Measurements from ENCODE around the gene SLC7A8.

SLC7A8 gene

GRCh38 chr14:23159532-23159931, 23.9 kb downstream of the SLC7A8 start:
- TF ChIP-seq CTCF (IDR thresholded peaks at IDR 0.05; ENCODE audit: low read length, missing control alignments) = no peak
- no peak overlapping the region for H3K4me3 ChIP-seq (replicated peaks; ENCODE audit: low read depth, low read length)
- DNase-seq (ENCODE audit: low read depth) = no peak

- no peak for DNase-seq (ENCODE audit: low read depth)
- no peak overlapping the region for H3K4me3 ChIP-seq (replicated peaks; ENCODE audit: low read depth, low read length)
- no peak for TF ChIP-seq CTCF (IDR thresholded peaks at IDR 0.05; ENCODE audit: low read length, missing control alignments)
Observed at GRCh38 chr14:23158779-23159178, 24.7 kb downstream of the SLC7A8 start.

GRCh38 chr14:23154964-23155587, 28.4 kb downstream of the SLC7A8 start:
- DNase-seq (ENCODE audit: low read depth) = peak; percentile 97
- peak overlapping the region; percentile 35 for H3K4me3 ChIP-seq (replicated peaks; ENCODE audit: low read depth, low read length)
- no peak for TF ChIP-seq CTCF (IDR thresholded peaks at IDR 0.05; ENCODE audit: low read length, missing control alignments)

GRCh38 chr14:23153851-23154796, 29.3 kb downstream of the SLC7A8 start:
- TF ChIP-seq CTCF (IDR thresholded peaks at IDR 0.05; ENCODE audit: low read length, missing control alignments) = no peak
- peak; percentile 93 for DNase-seq (ENCODE audit: low read depth)
- peak overlapping the region; percentile 35 for H3K4me3 ChIP-seq (replicated peaks; ENCODE audit: low read depth, low read length)

GRCh38 chr14:23151342-23151741, 32.1 kb downstream of the SLC7A8 start:
- TF ChIP-seq CTCF (IDR thresholded peaks at IDR 0.05; ENCODE audit: low read length, missing control alignments) = no peak
- DNase-seq (ENCODE audit: low read depth) = no peak
- H3K4me3 ChIP-seq (replicated peaks; ENCODE audit: low read depth, low read length) = no peak overlapping the region

GRCh38 chr14:23149745-23150144, 33.7 kb downstream of the SLC7A8 start:
- H3K4me3 ChIP-seq (replicated peaks; ENCODE audit: low read depth, low read length) = no peak overlapping the region
- no peak for DNase-seq (ENCODE audit: low read depth)
- TF ChIP-seq CTCF (IDR thresholded peaks at IDR 0.05; ENCODE audit: low read length, missing control alignments) = no peak
